ENCODE measurements around the gene C3AR1. TPM values are rescaled to one million over a fixed set of nuclear protein-coding genes. Genes with fewer than 3 reads are reported as not detected.

Gene C3AR1
- total RNA-seq, 2 experiments from 2014 or later = 1.4 TPM

DNA sequence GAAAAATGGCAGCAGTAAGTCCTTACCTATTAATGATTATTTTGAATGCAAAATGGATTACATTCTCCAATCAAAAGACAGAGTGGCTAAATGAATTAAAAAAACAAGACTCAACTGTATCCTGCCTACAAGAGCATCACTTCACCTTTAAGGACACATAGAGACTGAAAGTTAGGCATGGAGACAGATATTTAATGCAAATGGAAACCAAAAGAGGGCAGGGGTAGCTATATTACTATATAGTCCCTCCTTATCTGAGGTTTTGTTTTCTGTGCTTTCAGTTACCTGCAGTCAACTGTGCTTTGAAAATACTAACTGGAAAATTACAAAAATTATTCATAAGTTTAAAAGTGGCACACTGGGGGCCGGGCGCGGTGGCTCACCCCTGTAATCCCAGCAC, 33.1 kb upstream of the C3AR1 start:
- Mint-ChIP-seq H3K36me3 (ENCODE audit: low read depth) (peaks cover 69% of the 10 kb centered on the region), H3K4me1 (ENCODE audit: low read depth) (peaks cover 4% of the 10 kb centered on the region), H3K4me3 (no peak overlapping the region), H3K27ac (no peak overlapping the region), H3K9me3 (no peaks in the 10 kb centered on the region), H3K27me3 (no peaks in the 10 kb centered on the region)
- peaks cover 39% of the 10 kb centered on the region for H3K36me3 ChIP-seq (ENCODE audit: insufficient read depth, low read length)
- H3K27ac ChIP-seq (ENCODE audit: low read depth in 1 of 2, low read length in 2 of 2) = no peak overlapping the region
- POLR2A ChIA-PET = no interaction called here
- intact Hi-C loops (cut with DNase I, micrococcal nuclease) = no loop called here
- ATAC-seq (ENCODE audit: poor library complexity) (no peak), DNase-seq (no peak)
- no peaks in the 10 kb centered on the region for H3K27me3 ChIP-seq (ENCODE audit: control insufficient read depth in 1 of 2, insufficient read depth in 2 of 2, low read length in 2 of 2)
- CTCF ChIA-PET = interaction anchor here (1.0 kb wide), 1 partner anchor 53 kb away, joined by 3 read pairs; no protein-coding TSS in a partner anchor
- H3K9me3 ChIP-seq (ENCODE audit: control insufficient read depth in 1 of 2, insufficient read depth in 1 of 2, low read length in 2 of 2) = no peaks in the 10 kb centered on the region
- no peaks in the 10 kb centered on the region for H3K4me1 ChIP-seq (ENCODE audit: insufficient read depth, low read length)
- H3K4me3 ChIP-seq (ENCODE audit: low read length) = no peak overlapping the region
- TF ChIP-seq, protein P1, sequence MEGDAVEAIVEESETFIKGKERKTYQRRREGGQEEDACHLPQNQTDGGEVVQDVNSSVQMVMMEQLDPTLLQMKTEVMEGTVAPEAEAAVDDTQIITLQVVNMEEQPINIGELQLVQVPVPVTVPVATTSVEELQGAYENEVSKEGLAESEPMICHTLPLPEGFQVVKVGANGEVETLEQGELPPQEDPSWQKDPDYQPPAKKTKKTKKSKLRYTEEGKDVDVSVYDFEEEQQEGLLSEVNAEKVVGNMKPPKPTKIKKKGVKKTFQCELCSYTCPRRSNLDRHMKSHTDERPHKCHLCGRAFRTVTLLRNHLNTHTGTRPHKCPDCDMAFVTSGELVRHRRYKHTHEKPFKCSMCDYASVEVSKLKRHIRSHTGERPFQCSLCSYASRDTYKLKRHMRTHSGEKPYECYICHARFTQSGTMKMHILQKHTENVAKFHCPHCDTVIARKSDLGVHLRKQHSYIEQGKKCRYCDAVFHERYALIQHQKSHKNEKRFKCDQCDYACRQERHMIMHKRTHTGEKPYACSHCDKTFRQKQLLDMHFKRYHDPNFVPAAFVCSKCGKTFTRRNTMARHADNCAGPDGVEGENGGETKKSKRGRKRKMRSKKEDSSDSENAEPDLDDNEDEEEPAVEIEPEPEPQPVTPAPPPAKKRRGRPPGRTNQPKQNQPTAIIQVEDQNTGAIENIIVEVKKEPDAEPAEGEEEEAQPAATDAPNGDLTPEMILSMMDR (IDR thresholded peaks at IDR 0.05) = no peak

DNA sequence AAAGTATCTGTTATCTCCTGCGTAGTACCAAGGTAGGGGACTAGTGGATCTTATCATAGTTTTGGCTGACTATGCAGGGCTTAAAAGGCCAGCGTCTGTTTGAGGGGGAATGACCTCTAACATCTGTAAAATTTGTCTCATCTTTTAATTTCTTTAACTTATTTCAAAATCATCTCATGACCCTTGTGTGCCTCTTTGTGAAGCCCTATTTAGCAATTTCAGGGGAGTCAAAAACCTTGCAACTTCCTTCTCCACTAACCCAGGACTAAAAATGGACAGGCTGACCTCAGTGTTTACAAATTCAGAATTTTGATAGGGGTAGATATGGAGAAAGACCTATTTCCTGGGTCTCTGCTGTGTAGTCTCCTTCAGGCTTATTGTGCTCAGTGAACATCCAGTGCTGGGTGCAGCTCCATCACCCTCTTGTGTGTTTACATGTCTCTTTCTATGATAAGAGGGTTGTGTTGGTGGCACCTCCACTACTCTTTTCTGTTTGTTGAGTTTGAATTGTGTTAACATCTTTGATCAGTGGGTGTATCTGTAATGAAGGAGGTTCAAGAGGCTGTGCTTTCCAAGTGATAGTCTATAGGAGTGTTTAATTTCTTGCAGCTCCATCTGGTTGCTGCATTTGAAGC, 30.2 kb upstream of the C3AR1 start:
- no peaks in the 10 kb centered on the region for H3K27me3 ChIP-seq (ENCODE audit: control insufficient read depth in 1 of 2, insufficient read depth in 2 of 2, low read length in 2 of 2)
- ATAC-seq (ENCODE audit: poor library complexity) (no peak), DNase-seq (no peak)
- ChIA-PET POLR2A (no interaction called here), CTCF (no interaction called here)
- no peak overlapping the region for H3K27ac ChIP-seq (ENCODE audit: low read depth in 1 of 2, low read length in 2 of 2)
- H3K27me3 Mint-ChIP-seq = no peaks in the 10 kb centered on the region
- H3K36me3 Mint-ChIP-seq (ENCODE audit: low read depth) = peaks cover 90% of the 10 kb centered on the region
- peaks cover 67% of the 10 kb centered on the region for H3K36me3 ChIP-seq (ENCODE audit: insufficient read depth, low read length)
- H3K4me1 ChIP-seq (ENCODE audit: insufficient read depth, low read length) = no peaks in the 10 kb centered on the region
- no peak overlapping the region for H3K4me3 ChIP-seq (ENCODE audit: low read length)
- H3K9me3 Mint-ChIP-seq = no peaks in the 10 kb centered on the region
- no peak overlapping the region for H3K27ac Mint-ChIP-seq
- intact Hi-C loops (cut with DNase I, micrococcal nuclease) = no loop called here
- no peaks in the 10 kb centered on the region for H3K9me3 ChIP-seq (ENCODE audit: control insufficient read depth in 1 of 2, insufficient read depth in 1 of 2, low read length in 2 of 2)
- H3K4me1 Mint-ChIP-seq (ENCODE audit: low read depth) = peaks cover 4% of the 10 kb centered on the region
- TF ChIP-seq, protein P1 (IDR thresholded peaks at IDR 0.05) = no peak
- no peak overlapping the region for H3K4me3 Mint-ChIP-seq

DNA sequence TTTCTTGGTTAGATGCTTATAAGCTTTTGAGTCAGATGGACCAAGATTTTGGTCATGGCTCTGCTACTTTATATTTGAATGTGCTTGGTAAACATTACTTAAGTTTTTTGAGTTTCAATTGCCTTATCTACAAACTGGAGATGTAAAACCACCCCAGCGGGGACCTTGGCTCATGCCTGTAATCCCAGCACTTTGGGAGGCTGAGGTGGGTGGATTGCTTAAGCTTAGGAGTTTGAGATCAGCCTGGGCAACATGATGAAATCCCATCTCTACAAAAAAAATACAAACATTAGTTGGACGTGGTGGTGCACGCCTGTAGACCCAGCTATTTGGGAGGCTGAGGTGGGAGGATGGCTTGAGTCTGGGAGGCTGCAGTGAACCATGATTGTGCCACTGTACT, 27.1 kb upstream of the C3AR1 start:
- no peaks in the 10 kb centered on the region for H3K27me3 ChIP-seq (ENCODE audit: control insufficient read depth in 1 of 2, insufficient read depth in 2 of 2, low read length in 2 of 2)
- Mint-ChIP-seq H3K27ac (no peak overlapping the region), H3K4me1 (ENCODE audit: low read depth) (peaks cover 13% of the 10 kb centered on the region), H3K4me3 (no peak overlapping the region), H3K9me3 (no peaks in the 10 kb centered on the region), H3K27me3 (no peaks in the 10 kb centered on the region), H3K36me3 (ENCODE audit: low read depth) (peaks cover 91% of the 10 kb centered on the region)
- TF ChIP-seq, protein P1 (IDR thresholded peaks at IDR 0.05) = no peak
- ChIA-PET CTCF (interaction anchor here (0.9 kb wide), 1 partner anchor 16 kb away, joined by 4 read pairs; no protein-coding TSS in a partner anchor), POLR2A (interaction anchor here (0.6 kb wide), 1 partner anchor 11 kb away, joined by 3 read pairs; no protein-coding TSS in a partner anchor)
- peaks cover 85% of the 10 kb centered on the region for H3K36me3 ChIP-seq (ENCODE audit: insufficient read depth, low read length)
- H3K27ac ChIP-seq (ENCODE audit: low read depth in 1 of 2, low read length in 2 of 2) = no peak overlapping the region
- no peak overlapping the region for H3K4me3 ChIP-seq (ENCODE audit: low read length)
- intact Hi-C loops (cut with DNase I, micrococcal nuclease) = loop anchor here in 1 of 2 experiments (5.0 kb wide), 1 partner anchor 166 kb away; no protein-coding TSS in a partner anchor
- H3K4me1 ChIP-seq (ENCODE audit: insufficient read depth, low read length) = peaks cover 10% of the 10 kb centered on the region
- H3K9me3 ChIP-seq (ENCODE audit: control insufficient read depth in 1 of 2, insufficient read depth in 1 of 2, low read length in 2 of 2) = no peaks in the 10 kb centered on the region
- DNase-seq = no peak
- no peak for ATAC-seq (ENCODE audit: poor library complexity)

All from CD4-positive, alpha-beta T cell (primary cell).